Measurements from ENCODE around the gene CXorf58. TPM values are rescaled to one million over a fixed set of nuclear protein-coding genes. Genes with fewer than 3 reads are reported as not detected.
A peak's percentile ranks its signal among the peaks of the same experiment; 100 is the strongest.
"Not testable (repeated sequence)": the region's sequence is repeated elsewhere in the genome, so short reads cannot be mapped to it uniquely, and the experiment has no call there.

Gene CXorf58
- polyA plus RNA-seq, 4 donors: 0.18 to 0.68 (median 0.24) TPM

- no peak for DNase-seq (ENCODE audit: low read depth in 4 of 4, low spot score in 3 of 4)
Observed at GRCh38 chrX:23952391-23952790, 44.6 kb downstream of the CXorf58 start.

GRCh38 chrX:23952984-23953907 is 45.4 kb downstream of the CXorf58 start:
- DNase-seq (ENCODE audit: low read depth in 4 of 4, low spot score in 3 of 4): no peak

GRCh38 chrX:23953908-23954269 is 46.1 kb downstream of the CXorf58 start:
- no peak for DNase-seq (ENCODE audit: low read depth in 4 of 4, low spot score in 3 of 4)

GRCh38 chrX:23954396-23954795 is 46.6 kb downstream of the CXorf58 start:
- DNase-seq (ENCODE audit: low read depth in 4 of 4, low spot score in 3 of 4): no peak

GRCh38 chrX:23959781-23960180 is 52.0 kb downstream of the CXorf58 start:
- no peak for DNase-seq (ENCODE audit: low read depth in 4 of 4, low spot score in 3 of 4)

- DNase-seq (ENCODE audit: low read depth in 4 of 4, low spot score in 3 of 4): no peak
Observed at GRCh38 chrX:23964191-23964590, 56.4 kb downstream of the CXorf58 start.

- not testable (repeated sequence) for DNase-seq (ENCODE audit: low read depth in 4 of 4, low spot score in 3 of 4)
Observed at GRCh38 chrX:23965630-23966029, 57.8 kb downstream of the CXorf58 start.

- DNase-seq (ENCODE audit: low read depth in 4 of 4, low spot score in 3 of 4): no peak
Observed at GRCh38 chrX:23978491-23978890, 70.7 kb downstream of the CXorf58 start.

- DNase-seq (ENCODE audit: low read depth in 4 of 4, low spot score in 3 of 4): peak in 2 of 4 donors; percentile 10
Observed at GRCh38 chrX:23980011-23980441, 72.2 kb downstream of the CXorf58 start.

GRCh38 chrX:23981222-23981621 is 73.4 kb downstream of the CXorf58 start:
- DNase-seq (ENCODE audit: low read depth in 4 of 4, low spot score in 3 of 4): no peak

GRCh38 chrX:23981711-23982110 is 73.9 kb downstream of the CXorf58 start:
- DNase-seq (ENCODE audit: low read depth in 4 of 4, low spot score in 3 of 4): no peak

GRCh38 chrX:23982891-23983290 is 75.1 kb downstream of the CXorf58 start:
- DNase-seq (ENCODE audit: low read depth in 4 of 4, low spot score in 3 of 4): no peak

Other genes starting within 250 kb of the CXorf58 start
- gene PRDX4, start 240.5 kb upstream of the CXorf58 start, polyA plus RNA-seq (ENCODE audit: insufficient read length in 4 of 4): 100 to 1,000 TPM; 108 to 118 (median 113) TPM
- 10 to 100 TPM; 30.2 to 33.4 (median 32.6) TPM for gene ACOT9, start 164.7 kb upstream of the CXorf58 start, polyA plus RNA-seq (ENCODE audit: insufficient read length in 4 of 4)
- 100 to 1,000 TPM; 276 to 291 (median 283) TPM for gene SAT1, start 124.8 kb upstream of the CXorf58 start, polyA plus RNA-seq (ENCODE audit: insufficient read length in 4 of 4)
- gene APOO, start 68 bp upstream of the CXorf58 start, polyA plus RNA-seq (ENCODE audit: insufficient read length in 4 of 4): 10 to 100 TPM; 35.3 to 43.1 (median 40.8) TPM
- gene KLHL15, start 119.2 kb downstream of the CXorf58 start, polyA plus RNA-seq (ENCODE audit: insufficient read length in 4 of 4): 10 to 100 TPM; 14.0 to 18.2 (median 17.6) TPM
- 100 to 1,000 TPM; 165 to 195 (median 179) TPM for gene EIF2S3, start 146.9 kb downstream of the CXorf58 start, polyA plus RNA-seq (ENCODE audit: insufficient read length in 4 of 4)
- gene ZFX, start 241.7 kb downstream of the CXorf58 start, polyA plus RNA-seq (ENCODE audit: insufficient read length in 4 of 4): 10 to 100 TPM; 24.6 to 32.6 (median 27.6) TPM